Activated T-cell treated with anti-CD3 and anti-CD28 coated beads, Interleukin-2, amount 50 U/mL, for 24 hours (primary cell): ENCODE results near the gene RRM2.

Source experiments
- DNase-seq: peaks from one replicate; pipeline ENCODE4 v3.0.0-alpha.2; 2020
- H3K27ac Mint-ChIP-seq: 2 replicates; pipeline ENCODE4 v1.8.0; 2020; ENCODE audit warnings: mild to moderate bottlenecking, mixed read lengths
- H3K27me3 Mint-ChIP-seq: 2 replicates; pipeline ENCODE4 v1.8.0; 2020; ENCODE audit warnings: mixed read lengths
- H3K36me3 Mint-ChIP-seq: 2 replicates; pipeline ENCODE4 v1.8.0; 2020; ENCODE audit warnings: low read depth, mixed read lengths
- H3K4me1 Mint-ChIP-seq: 2 replicates; pipeline ENCODE4 v1.8.0; 2020; ENCODE audit warnings: low read depth, mixed read lengths
- H3K4me3 Mint-ChIP-seq: 2 replicates; pipeline ENCODE4 v1.8.0; 2020; ENCODE audit warnings: mild to moderate bottlenecking, moderate library complexity, mixed read lengths
- H3K9me3 Mint-ChIP-seq: 2 replicates; pipeline ENCODE4 v1.8.0; 2020; ENCODE audit warnings: mixed read lengths

The RRM2 gene

DNA sequence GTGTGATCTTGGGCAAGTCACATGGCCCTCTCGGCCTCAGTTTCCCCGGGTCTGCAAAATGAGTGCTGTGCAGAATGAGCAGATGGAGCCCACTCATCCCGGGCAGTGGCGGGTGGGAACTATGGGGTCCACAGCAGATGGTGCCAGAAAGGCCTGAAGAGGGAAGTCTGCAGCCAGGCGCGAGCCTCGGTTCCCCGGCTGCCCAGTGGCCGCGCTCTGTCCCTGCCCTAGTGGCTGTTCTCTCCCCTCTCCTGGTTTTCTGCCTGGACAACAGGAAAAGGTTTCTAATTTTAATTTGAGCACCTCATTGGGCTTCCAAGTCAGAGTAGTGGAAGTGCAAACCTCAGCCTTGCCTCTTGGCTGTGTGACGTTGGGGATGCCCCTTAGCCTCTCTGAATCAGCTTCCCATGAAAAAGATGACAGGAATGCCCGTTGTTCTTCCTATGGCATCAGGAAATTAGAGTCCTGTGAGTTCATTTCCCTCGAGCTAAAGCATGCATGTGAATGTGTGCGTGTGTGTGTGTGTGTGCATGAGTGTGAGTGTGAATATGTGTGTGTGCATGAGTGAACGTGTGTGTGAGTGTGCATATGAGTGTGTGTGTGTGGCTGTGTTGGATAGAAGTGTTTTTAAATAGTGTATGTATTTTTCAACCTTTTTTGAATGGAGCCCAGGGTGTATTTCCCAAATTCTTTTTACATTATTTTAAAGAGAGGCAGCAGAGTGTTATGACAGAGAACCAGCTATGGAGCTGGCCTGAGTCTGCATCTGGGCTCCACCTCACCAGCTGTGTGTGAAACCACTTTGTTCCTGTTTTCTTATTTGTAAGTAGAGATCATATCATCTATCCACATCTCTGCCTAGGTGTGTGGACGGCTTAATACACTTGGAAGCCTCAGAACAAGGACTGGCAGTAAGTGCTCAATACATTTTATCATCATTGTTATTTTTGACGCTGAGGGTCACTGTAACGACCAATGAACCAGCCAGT lies 41.3 kb downstream of the RRM2 start:
- H3K27ac Mint-ChIP-seq, result peak overlapping the region; percentile 2
- peaks cover 4% of the 10 kb centered on the region for H3K4me1 Mint-ChIP-seq
- no peak overlapping the region for H3K4me3 Mint-ChIP-seq
- no peaks in the 10 kb centered on the region for H3K27me3 Mint-ChIP-seq
- DNase-seq, result no peak
- H3K9me3 Mint-ChIP-seq, result no peaks in the 10 kb centered on the region
- H3K36me3 Mint-ChIP-seq, result peaks cover 31% of the 10 kb centered on the region

DNA sequence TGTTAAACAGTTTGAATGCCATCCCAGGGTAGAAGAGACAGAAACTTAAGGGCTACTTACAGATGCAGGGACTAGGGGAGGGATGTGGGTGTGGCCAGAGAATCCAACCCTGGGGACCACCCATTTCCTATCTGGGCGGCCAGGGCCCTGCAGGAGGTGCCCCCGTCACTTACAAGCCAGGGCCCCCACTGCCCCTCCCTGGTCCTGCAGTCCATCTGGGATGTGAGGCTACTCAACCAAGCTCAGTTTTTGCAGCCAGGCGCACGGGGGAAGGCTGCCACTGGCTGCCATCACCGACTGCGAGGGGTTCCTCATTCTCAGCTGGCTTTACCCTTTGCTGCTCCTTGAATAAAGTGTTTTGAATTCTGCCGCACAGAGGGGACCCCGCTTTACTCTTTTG lies 42.1 kb downstream of the RRM2 start:
- Mint-ChIP-seq H3K27ac (no peak overlapping the region), H3K4me3 (no peak overlapping the region), H3K9me3 (no peaks in the 10 kb centered on the region), H3K27me3 (no peaks in the 10 kb centered on the region), H3K36me3 (peaks cover 30% of the 10 kb centered on the region), H3K4me1 (no peaks in the 10 kb centered on the region)
- DNase-seq, result no peak

DNA sequence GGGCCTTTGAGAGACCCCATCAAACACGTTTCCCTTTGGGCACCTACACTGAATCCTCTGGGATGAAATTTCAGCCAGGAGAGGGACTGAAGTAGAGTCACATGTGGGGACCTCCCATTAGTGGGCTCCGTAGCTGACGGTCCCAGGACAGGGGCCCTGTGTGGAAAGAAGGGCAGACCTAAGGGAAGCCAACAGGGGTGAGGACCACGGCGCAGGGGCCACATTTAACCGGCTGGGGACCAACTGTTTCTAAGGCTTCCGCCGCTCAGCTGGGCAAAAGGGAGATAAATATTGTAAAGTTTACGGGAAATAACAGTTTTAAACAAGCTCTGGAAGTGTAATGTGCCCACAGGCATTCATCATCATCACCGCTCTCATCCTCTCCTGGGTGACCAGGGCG lies 42.7 kb downstream of the RRM2 start:
- Mint-ChIP-seq H3K9me3 (no peaks in the 10 kb centered on the region), H3K27ac (peak overlapping the region; percentile 27), H3K36me3 (peaks cover 30% of the 10 kb centered on the region), H3K4me3 (no peak overlapping the region), H3K27me3 (no peaks in the 10 kb centered on the region), H3K4me1 (no peaks in the 10 kb centered on the region)
- DNase-seq, result no peak

DNA sequence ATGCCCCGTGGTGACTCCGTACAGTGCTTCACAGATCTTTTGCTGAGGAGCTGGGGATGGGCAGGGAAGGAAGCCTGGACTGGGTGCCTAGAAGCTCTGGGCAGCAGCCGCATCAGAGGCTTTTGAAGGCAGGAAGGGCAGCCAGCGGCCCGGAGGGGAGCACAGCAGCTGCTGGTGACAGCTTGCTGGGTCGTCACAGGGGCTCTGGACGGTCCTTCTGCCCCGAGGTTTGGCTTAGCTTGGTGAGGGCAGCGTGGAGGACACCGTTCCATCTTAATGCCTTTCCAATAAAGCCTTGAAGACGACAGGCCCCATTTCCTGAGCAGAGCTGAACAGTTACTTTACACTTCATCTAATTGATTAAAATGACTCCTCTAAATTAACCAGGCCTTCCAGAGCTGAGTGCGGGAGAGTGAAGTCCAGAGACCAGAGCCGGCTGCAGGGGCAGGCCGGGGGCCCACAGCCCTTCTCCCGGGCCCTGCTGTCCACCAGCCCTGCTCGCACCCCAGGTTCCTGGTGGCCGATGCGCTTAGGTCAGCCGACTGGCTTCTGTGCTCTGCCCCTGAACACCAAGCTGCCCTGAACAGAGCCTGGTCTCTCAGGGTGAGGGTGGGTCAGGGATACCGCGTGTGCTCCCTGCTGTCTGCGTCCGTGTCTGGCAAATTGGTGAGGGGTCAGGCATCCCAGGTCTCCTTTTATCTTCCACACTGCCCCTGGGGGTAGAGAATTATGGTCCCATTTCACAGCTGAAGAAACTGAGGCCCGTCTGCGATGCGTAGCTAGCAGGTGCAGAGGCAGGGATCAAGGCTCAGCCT lies 43.5 kb downstream of the RRM2 start:
- no peaks in the 10 kb centered on the region for H3K27me3 Mint-ChIP-seq
- H3K27ac Mint-ChIP-seq, result peak overlapping the region; percentile 18
- H3K9me3 Mint-ChIP-seq, result no peaks in the 10 kb centered on the region
- DNase-seq, result no peak
- no peak overlapping the region for H3K4me3 Mint-ChIP-seq
- no peaks in the 10 kb centered on the region for H3K4me1 Mint-ChIP-seq
- peaks cover 23% of the 10 kb centered on the region for H3K36me3 Mint-ChIP-seq

GRCh38 chr2:10166676-10167292 lies 44.2 kb downstream of the RRM2 start:
- no peak for DNase-seq
- Mint-ChIP-seq H3K27ac (peak overlapping the region; percentile 38), H3K4me3 (no peak overlapping the region), H3K9me3 (no peaks in the 10 kb centered on the region), H3K4me1 (no peaks in the 10 kb centered on the region), H3K36me3 (peaks cover 17% of the 10 kb centered on the region), H3K27me3 (no peaks in the 10 kb centered on the region)

GRCh38 chr2:10167316-10167715 lies 44.8 kb downstream of the RRM2 start:
- Mint-ChIP-seq H3K4me1 (no peaks in the 10 kb centered on the region), H3K36me3 (peaks cover 17% of the 10 kb centered on the region), H3K4me3 (no peak overlapping the region), H3K9me3 (no peaks in the 10 kb centered on the region), H3K27me3 (no peaks in the 10 kb centered on the region), H3K27ac (no peak overlapping the region)
- no peak for DNase-seq

GRCh38 chr2:10168221-10168620 lies 45.7 kb downstream of the RRM2 start:
- Mint-ChIP-seq H3K4me1 (no peaks in the 10 kb centered on the region), H3K36me3 (peaks cover 21% of the 10 kb centered on the region), H3K27me3 (no peaks in the 10 kb centered on the region), H3K27ac (no peak overlapping the region), H3K9me3 (no peaks in the 10 kb centered on the region), H3K4me3 (no peak overlapping the region)
- DNase-seq, result no peak

GRCh38 chr2:10169053-10169578 lies 46.6 kb downstream of the RRM2 start:
- H3K4me3 Mint-ChIP-seq, result no peak overlapping the region
- H3K27ac Mint-ChIP-seq, result no peak overlapping the region
- no peaks in the 10 kb centered on the region for H3K27me3 Mint-ChIP-seq
- no peaks in the 10 kb centered on the region for H3K9me3 Mint-ChIP-seq
- DNase-seq, result no peak
- peaks cover 19% of the 10 kb centered on the region for H3K36me3 Mint-ChIP-seq
- H3K4me1 Mint-ChIP-seq, result no peaks in the 10 kb centered on the region

GRCh38 chr2:10169581-10169980 lies 47.0 kb downstream of the RRM2 start:
- H3K27ac Mint-ChIP-seq, result no peak overlapping the region

GRCh38 chr2:10170256-10170655 lies 47.7 kb downstream of the RRM2 start:
- no peak for DNase-seq
- Mint-ChIP-seq H3K9me3 (no peaks in the 10 kb centered on the region), H3K27me3 (no peaks in the 10 kb centered on the region), H3K4me3 (no peak overlapping the region), H3K27ac (no peak overlapping the region), H3K36me3 (peaks cover 11% of the 10 kb centered on the region), H3K4me1 (no peaks in the 10 kb centered on the region)

More at GRCh38 chr2:10169581-10169980, 47.0 kb downstream of the RRM2 start:
- Mint-ChIP-seq H3K4me1 (no peaks in the 10 kb centered on the region), H3K27me3 (no peaks in the 10 kb centered on the region), H3K4me3 (no peak overlapping the region), H3K36me3 (peaks cover 16% of the 10 kb centered on the region), H3K9me3 (no peaks in the 10 kb centered on the region)
- DNase-seq, result no peak

GRCh38 chr2:10171006-10171800 lies 48.7 kb downstream of the RRM2 start:
- Mint-ChIP-seq H3K4me1 (no peaks in the 10 kb centered on the region), H3K27ac (no peak overlapping the region), H3K27me3 (no peaks in the 10 kb centered on the region), H3K4me3 (no peak overlapping the region), H3K36me3 (peaks cover 6% of the 10 kb centered on the region), H3K9me3 (no peaks in the 10 kb centered on the region)
- no peak for DNase-seq

GRCh38 chr2:10172033-10172871 lies 49.7 kb downstream of the RRM2 start:
- no peak for DNase-seq
- Mint-ChIP-seq H3K27me3 (no peaks in the 10 kb centered on the region), H3K27ac (no peak overlapping the region), H3K9me3 (no peaks in the 10 kb centered on the region), H3K4me3 (no peak overlapping the region), H3K36me3 (peaks cover 6% of the 10 kb centered on the region), H3K4me1 (no peaks in the 10 kb centered on the region)
